NB4 (cell line): Measurements from ENCODE around the gene CDC42EP3.

ENCODE experiments used
- MYC ChIP-seq: IDR thresholded peaks from 2 replicates; pipeline ENCODE4 v1.6.1; 2011; ENCODE audit warnings: low read depth, low read length
- POLR2A ChIP-seq: IDR thresholded peaks from 2 replicates; pipeline ENCODE4 v1.6.1; 2011; ENCODE audit warnings: mild to moderate bottlenecking; ENCODE audit not compliant: insufficient read length; ENCODE audit errors: extremely low read depth
- TF ChIP-seq, protein P1 (sequence below): IDR thresholded peaks from one replicate; pipeline ENCODE4 v1.5.1; 2012; ENCODE audit warnings: low read depth, low read length
- TF ChIP-seq, protein P2 (sequence below): IDR thresholded peaks from 2 replicates; pipeline ENCODE4 v1.6.1; 2011; ENCODE audit warnings: low read depth, low read length

DNA sequence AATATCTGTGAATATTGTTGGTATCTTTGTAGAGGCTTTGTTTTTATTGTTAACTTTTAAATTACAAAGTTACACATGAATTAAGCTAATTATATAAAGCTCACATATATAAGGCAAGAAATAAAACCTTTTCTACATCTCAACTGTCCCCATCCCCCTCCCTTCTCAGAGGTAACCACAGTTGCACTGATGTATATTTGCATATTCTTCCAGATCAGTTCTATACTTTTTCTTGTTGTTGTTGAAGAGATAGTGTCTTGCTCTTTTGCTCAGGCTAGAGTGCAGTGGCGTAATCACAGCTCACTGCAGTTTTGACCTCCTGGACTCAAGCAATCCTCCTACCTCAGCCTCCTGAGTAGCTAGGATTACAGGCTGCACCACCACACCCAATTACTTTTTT, 36.0 kb upstream of the CDC42EP3 start:
- TF ChIP-seq, protein P1, sequence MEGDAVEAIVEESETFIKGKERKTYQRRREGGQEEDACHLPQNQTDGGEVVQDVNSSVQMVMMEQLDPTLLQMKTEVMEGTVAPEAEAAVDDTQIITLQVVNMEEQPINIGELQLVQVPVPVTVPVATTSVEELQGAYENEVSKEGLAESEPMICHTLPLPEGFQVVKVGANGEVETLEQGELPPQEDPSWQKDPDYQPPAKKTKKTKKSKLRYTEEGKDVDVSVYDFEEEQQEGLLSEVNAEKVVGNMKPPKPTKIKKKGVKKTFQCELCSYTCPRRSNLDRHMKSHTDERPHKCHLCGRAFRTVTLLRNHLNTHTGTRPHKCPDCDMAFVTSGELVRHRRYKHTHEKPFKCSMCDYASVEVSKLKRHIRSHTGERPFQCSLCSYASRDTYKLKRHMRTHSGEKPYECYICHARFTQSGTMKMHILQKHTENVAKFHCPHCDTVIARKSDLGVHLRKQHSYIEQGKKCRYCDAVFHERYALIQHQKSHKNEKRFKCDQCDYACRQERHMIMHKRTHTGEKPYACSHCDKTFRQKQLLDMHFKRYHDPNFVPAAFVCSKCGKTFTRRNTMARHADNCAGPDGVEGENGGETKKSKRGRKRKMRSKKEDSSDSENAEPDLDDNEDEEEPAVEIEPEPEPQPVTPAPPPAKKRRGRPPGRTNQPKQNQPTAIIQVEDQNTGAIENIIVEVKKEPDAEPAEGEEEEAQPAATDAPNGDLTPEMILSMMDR: no peak
- TF ChIP-seq POLR2A: no peak
- TF ChIP-seq MYC: no peak
- TF ChIP-seq, protein P2, sequence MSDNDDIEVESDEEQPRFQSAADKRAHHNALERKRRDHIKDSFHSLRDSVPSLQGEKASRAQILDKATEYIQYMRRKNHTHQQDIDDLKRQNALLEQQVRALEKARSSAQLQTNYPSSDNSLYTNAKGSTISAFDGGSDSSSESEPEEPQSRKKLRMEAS: no peak
